Astrocyte of the spinal cord (primary cell): ENCODE measurements around the gene SDCCAG8.

ENCODE experiments used
- DNase-seq: peaks from one replicate; pipeline ENCODE4 v3.0.0; 2011; ENCODE audit warnings: low read depth, low spot score
- H3K4me3 ChIP-seq: 2 replicates; pipeline ENCODE4 v1.5.1; 2011; ENCODE audit warnings: low read depth, mild to moderate bottlenecking, low read length, moderate library complexity
- in situ Hi-C: cut with HindIII; loops from 2 replicates; pipeline ENCODE4 v1.10.0; 2017; ENCODE audit warnings: low sequenced_read_pairs
- TF ChIP-seq, protein P1 (sequence below): IDR thresholded peaks from 2 replicates; pipeline ENCODE4 v1.5.1; 2012; ENCODE audit warnings: low read depth, mild to moderate bottlenecking, low read length, inconsistent platforms

Gene SDCCAG8

DNA sequence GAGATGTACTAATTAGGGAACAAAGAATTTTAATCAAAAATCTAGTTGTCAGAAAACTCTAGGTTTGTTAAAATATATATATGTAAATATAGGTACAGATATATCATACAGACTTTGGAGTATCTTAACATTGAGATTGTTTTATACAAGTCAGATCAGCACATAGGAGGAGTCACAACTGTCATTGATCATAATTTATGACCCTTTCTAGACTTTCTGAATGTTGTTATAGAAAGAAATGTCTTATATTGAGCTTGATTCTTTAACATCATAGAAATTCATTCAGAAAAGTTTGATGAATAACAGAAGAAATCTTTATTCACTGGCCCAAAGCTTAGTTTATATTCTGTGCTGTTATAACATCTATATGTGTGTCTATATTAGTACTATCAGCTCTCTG lies 185.8 kb downstream of the SDCCAG8 start:
- TF ChIP-seq, protein P1, sequence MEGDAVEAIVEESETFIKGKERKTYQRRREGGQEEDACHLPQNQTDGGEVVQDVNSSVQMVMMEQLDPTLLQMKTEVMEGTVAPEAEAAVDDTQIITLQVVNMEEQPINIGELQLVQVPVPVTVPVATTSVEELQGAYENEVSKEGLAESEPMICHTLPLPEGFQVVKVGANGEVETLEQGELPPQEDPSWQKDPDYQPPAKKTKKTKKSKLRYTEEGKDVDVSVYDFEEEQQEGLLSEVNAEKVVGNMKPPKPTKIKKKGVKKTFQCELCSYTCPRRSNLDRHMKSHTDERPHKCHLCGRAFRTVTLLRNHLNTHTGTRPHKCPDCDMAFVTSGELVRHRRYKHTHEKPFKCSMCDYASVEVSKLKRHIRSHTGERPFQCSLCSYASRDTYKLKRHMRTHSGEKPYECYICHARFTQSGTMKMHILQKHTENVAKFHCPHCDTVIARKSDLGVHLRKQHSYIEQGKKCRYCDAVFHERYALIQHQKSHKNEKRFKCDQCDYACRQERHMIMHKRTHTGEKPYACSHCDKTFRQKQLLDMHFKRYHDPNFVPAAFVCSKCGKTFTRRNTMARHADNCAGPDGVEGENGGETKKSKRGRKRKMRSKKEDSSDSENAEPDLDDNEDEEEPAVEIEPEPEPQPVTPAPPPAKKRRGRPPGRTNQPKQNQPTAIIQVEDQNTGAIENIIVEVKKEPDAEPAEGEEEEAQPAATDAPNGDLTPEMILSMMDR: no peak
- H3K4me3 ChIP-seq: no peak overlapping the region
- no peak for DNase-seq
- in situ Hi-C loops: no loop called here

DNA sequence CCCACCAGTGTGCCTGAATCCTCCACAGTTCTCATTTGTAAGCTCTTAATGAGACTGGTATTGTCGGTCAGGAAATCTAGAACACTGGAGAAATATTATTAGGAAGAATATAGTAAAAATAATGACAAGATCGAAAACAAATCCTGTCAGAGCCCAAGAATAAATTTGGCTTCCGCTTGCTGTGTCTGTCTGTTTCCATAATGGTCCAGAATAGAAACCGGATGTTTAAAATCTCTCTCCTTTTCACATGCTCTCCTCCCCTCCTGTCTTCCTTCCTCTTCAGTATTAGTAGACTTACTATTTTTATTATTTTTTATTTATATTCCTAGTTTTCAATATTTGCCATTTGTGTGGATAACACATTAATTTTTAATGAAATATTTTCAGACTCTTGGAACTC lies 187.7 kb downstream of the SDCCAG8 start:
- DNase-seq: no peak
- TF ChIP-seq, protein P1: no peak
- H3K4me3 ChIP-seq: no peak overlapping the region
- in situ Hi-C loops: no loop called here

DNA sequence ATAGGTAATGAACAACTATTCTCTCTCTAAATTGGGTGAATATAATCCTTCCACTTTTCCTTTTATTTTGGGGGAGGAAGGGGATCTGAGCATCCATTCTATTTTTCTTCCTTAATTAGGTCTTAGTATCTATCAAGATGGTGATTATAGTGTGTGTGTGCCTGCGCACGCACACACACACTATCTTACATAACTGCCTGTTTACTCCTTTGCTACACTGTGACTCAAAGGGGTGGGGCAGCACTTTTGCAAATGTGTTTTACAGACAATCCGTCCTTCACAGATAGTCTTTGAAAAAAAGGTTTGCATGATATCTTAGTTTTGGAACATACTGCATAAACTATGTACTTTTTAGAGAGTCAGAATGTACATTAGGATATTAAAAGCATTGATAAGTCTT lies 191.5 kb downstream of the SDCCAG8 start:
- peak; percentile 17 for DNase-seq
- H3K4me3 ChIP-seq: no peak overlapping the region
- in situ Hi-C loops: no loop called here
- TF ChIP-seq, protein P1: no peak

DNA sequence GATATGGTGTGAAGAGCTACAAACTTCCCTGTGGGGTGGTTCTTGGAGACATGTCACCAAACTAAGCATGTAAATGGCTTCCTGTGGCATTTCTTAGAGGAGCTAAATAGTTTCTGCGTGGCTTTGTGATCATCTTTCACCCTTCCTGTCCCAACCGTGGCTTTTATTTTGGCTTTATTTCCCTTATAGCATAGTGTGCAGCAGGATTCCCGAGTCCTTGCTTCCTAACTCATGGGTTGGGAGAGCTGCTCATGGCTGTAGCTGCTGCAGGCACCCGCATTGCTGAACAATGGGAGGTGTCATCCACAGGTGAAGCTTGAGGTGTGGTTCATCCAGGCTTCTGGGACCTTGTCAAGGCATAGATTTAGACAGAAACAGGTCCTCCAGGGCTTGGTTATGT lies 192.0 kb downstream of the SDCCAG8 start:
- in situ Hi-C loops: no loop called here
- no peak overlapping the region for H3K4me3 ChIP-seq
- no peak for DNase-seq
- TF ChIP-seq, protein P1: no peak

DNA sequence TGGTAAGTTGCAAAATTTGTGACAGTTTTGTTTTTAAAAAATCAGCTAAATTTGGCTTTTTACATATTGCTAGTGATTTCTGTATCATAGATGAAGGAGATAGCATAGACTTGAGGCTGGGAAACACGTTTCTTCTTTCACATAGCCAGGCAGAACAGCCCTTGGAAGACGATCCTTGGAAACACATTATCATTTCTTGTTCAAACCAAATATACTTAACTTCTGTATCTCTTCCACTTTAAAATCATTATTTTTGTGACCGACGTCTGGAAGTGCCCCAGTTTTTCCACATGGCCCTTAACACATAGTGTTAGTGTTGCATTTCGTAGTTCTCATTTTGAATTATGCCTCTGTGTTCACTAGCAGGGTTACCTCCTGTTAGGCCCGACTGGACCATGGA lies 193.5 kb downstream of the SDCCAG8 start:
- TF ChIP-seq, protein P1: no peak
- in situ Hi-C loops: no loop called here
- no peak overlapping the region for H3K4me3 ChIP-seq
- DNase-seq: no peak

DNA sequence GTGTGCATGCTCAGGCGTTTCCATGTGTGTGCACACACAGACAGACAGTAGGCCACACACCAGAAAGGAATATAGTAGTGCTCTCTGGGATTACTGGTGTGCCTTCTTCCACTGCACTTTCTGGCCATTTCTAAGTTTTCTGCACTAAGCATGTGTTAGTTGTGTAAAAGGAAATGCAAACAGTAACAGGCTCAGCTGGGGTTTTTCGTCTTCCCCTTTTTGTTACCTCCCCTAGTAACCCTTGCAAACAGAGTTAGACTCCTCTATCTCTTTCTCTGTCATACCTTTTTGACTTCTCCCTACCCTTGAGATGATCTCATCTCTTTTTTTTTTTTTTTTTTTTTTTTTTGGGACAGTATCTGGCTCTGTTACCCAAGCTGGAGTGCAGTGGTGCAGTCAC lies 196.3 kb downstream of the SDCCAG8 start:
- in situ Hi-C loops: no loop called here

More for the DNA sequence above, 196.3 kb downstream of the SDCCAG8 start:
- H3K4me3 ChIP-seq: no peak overlapping the region
- TF ChIP-seq, protein P1: no peak
- DNase-seq: no peak
